ENCODE results near the gene MEIS2.
A peak's percentile ranks its signal among the peaks of the same experiment; 100 is the strongest.

MEIS2 gene

GRCh38 chr15:37115538-37115937 is 15.2 kb upstream of the MEIS2 start:
- DNase-seq, result no peak

- DNase-seq, result no peak
These were observed 12.8 kb upstream of the MEIS2 start for GRCh38 chr15:37112971-37113670.

- peak; percentile 45 for DNase-seq
These were observed 11.8 kb upstream of the MEIS2 start for GRCh38 chr15:37112171-37112570.

GRCh38 chr15:37111427-37111717 is 11.0 kb upstream of the MEIS2 start:
- peak; percentile 42 for DNase-seq

- DNase-seq, result peak; percentile 85
These were observed 9.7 kb upstream of the MEIS2 start for GRCh38 chr15:37109872-37110572.

GRCh38 chr15:37109168-37109871 is 9.0 kb upstream of the MEIS2 start:
- peak; percentile 80 for DNase-seq

GRCh38 chr15:37108381-37109167 is 8.2 kb upstream of the MEIS2 start:
- DNase-seq, result peak; percentile 70

GRCh38 chr15:37107744-37108380 is 7.5 kb upstream of the MEIS2 start:
- DNase-seq, result no peak

- peak; percentile 81 for DNase-seq
These were observed 6.9 kb upstream of the MEIS2 start for GRCh38 chr15:37107071-37107743.

- peak; percentile 87 for DNase-seq
These were observed 6.2 kb upstream of the MEIS2 start for GRCh38 chr15:37106490-37107001.

- DNase-seq, result peak; percentile 71
These were observed 5.5 kb upstream of the MEIS2 start for GRCh38 chr15:37105889-37106288.

GRCh38 chr15:37105029-37105428 is 4.7 kb upstream of the MEIS2 start:
- no peak for DNase-seq

GRCh38 chr15:37104424-37104981 is 4.2 kb upstream of the MEIS2 start:
- DNase-seq, result peak; percentile 73

GRCh38 chr15:37103475-37104423 is 3.4 kb upstream of the MEIS2 start:
- peak; percentile 55 for DNase-seq

GRCh38 chr15:37103163-37103435 is 2.8 kb upstream of the MEIS2 start:
- no peak for DNase-seq

- peak; percentile 85 for DNase-seq
These were observed 2.2 kb upstream of the MEIS2 start for GRCh38 chr15:37102305-37103162.

- DNase-seq, result no peak
These were observed 1.6 kb upstream of the MEIS2 start for GRCh38 chr15:37101980-37102304.

- DNase-seq, result no peak
These were observed 542 bp upstream of the MEIS2 start for GRCh38 chr15:37100966-37101215.

GRCh38 chr15:37099319-37100108 is 835 bp downstream of the MEIS2 start:
- DNase-seq, result no peak
